Left ventricle myocardium inferior (tissue), 1 donor: ENCODE results near the gene C20orf173. TPM values are rescaled to one million over a fixed set of nuclear protein-coding genes. Genes with fewer than 3 reads are reported as not detected.
"Not testable (repeated sequence)": the region's sequence is repeated elsewhere in the genome, so short reads cannot be mapped to it uniquely, and the experiment has no call there.

Source experiments
- DNase-seq: peaks from one replicate; pipeline ENCODE4 v3.0.0-alpha.2; 2020
- H3K27ac ChIP-seq: fragments of 200-600 bp; replicated peaks from 2 replicates; pipeline ENCODE4 v1.8.0; 2021
- H3K27me3 ChIP-seq: fragments of 200-600 bp; 2 replicates; pipeline ENCODE4 v1.8.0; 2021; ENCODE audit warnings: low read depth
- H3K36me3 ChIP-seq: fragments of 200-600 bp; 2 replicates; pipeline ENCODE4 v1.8.0; 2021
- H3K4me1 ChIP-seq: fragments of 200-600 bp; 2 replicates; pipeline ENCODE4 v1.8.0; 2021
- H3K4me3 ChIP-seq: fragments of 200-600 bp; 2 replicates; pipeline ENCODE4 v1.8.0; 2021; ENCODE audit warnings: mild to moderate bottlenecking, moderate library complexity
- H3K9me3 ChIP-seq: fragments of 200-600 bp; replicated peaks from 2 replicates; pipeline ENCODE4 v1.8.0; 2021
- CTCF ChIP-seq: fragments of 200-600 bp; IDR thresholded peaks from 2 replicates; pipeline ENCODE4 v1.8.0; 2021; ENCODE audit warnings: antibody characterized with exemption, mild to moderate bottlenecking, borderline replicate concordance
- intact Hi-C: fragments of 100-400 bp; cut with micrococcal nuclease; formaldehyde crosslinking; loops from one replicate; pipeline ENCODE4 v1.11.0; 2022
- total RNA-seq: library from RNA; stranded (reverse); fragmentation: NEBNext Ultra II Directional; extraction: Animal tissue kit (Norgen Biotek cat#: 25700); gene quantifications from one replicate; pipeline ENCODE4 v1.2.1, GENCODE V29; 2021
- donor health status: DM: no; HTN: yes; CAD: no; lungs with severe emphysema.

The C20orf173 gene
- total RNA-seq, 1 donor from 2014 or later: not detected

- peaks cover 38% of the 10 kb centered on the region for H3K36me3 ChIP-seq
- intact Hi-C loops: no loop called here
- no peak for DNase-seq
- no peaks in the 10 kb centered on the region for H3K4me1 ChIP-seq
- H3K4me3 ChIP-seq: no peak overlapping the region
- TF ChIP-seq CTCF: no peak
- no peaks in the 10 kb centered on the region for H3K27me3 ChIP-seq
- no peak overlapping the region for H3K27ac ChIP-seq
- no peaks in the 10 kb centered on the region for H3K9me3 ChIP-seq
Measured at GRCh38 chr20:35559042-35559693, 29.7 kb upstream of the C20orf173 start.

DNA sequence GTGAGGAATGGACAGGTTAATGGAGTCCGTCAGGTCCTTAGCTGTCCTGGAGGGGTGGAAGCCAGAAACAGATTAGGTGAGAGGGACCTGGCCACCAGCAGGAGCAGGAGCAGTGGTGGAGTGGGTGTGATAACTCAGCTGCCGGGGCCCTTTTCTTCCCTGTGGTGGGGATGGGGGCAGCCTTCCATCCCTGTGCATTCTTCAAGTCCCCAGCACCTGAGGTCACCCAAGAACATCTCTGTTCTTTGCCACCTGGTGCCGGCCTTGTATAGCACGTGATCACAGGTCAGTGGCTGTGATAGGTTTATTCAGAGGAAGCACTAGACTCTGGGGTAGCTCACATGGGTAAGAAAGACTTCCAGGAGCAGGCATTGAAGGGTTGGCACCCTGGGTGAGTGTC is 29.0 kb upstream of the C20orf173 start:
- Histone ChIP-seq H3K27me3 (no peaks in the 10 kb centered on the region), H3K4me3 (no peak overlapping the region), H3K9me3 (no peaks in the 10 kb centered on the region), H3K36me3 (peaks cover 44% of the 10 kb centered on the region), H3K27ac (no peak overlapping the region), H3K4me1 (no peaks in the 10 kb centered on the region)
- no peak for DNase-seq
- intact Hi-C loops: no loop called here
- no peak for TF ChIP-seq CTCF

DNA sequence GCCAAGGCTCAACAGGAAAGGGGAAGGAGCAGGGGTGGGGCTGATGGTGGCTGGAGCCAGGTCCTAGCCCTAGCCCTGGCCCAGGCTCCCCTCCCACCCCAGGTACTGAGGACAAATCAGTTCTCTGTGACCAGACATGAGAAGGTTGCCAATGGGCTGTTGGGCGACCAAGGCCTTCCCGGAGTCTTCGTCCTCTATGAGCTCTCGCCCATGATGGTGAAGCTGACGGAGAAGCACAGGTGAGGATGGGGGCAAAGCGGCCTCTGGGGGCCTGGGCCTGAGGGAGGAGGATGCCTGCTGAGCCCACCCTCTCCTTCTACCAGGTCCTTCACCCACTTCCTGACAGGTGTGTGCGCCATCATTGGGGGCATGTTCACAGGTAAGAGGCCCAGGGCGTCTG is 27.4 kb upstream of the C20orf173 start:
- no peak overlapping the region for H3K4me3 ChIP-seq
- DNase-seq: no peak
- intact Hi-C loops: no loop called here
- no peaks in the 10 kb centered on the region for H3K9me3 ChIP-seq
- no peaks in the 10 kb centered on the region for H3K4me1 ChIP-seq
- H3K27ac ChIP-seq: no peak overlapping the region
- peaks cover 49% of the 10 kb centered on the region for H3K36me3 ChIP-seq
- no peak for TF ChIP-seq CTCF
- H3K27me3 ChIP-seq: no peaks in the 10 kb centered on the region

DNA sequence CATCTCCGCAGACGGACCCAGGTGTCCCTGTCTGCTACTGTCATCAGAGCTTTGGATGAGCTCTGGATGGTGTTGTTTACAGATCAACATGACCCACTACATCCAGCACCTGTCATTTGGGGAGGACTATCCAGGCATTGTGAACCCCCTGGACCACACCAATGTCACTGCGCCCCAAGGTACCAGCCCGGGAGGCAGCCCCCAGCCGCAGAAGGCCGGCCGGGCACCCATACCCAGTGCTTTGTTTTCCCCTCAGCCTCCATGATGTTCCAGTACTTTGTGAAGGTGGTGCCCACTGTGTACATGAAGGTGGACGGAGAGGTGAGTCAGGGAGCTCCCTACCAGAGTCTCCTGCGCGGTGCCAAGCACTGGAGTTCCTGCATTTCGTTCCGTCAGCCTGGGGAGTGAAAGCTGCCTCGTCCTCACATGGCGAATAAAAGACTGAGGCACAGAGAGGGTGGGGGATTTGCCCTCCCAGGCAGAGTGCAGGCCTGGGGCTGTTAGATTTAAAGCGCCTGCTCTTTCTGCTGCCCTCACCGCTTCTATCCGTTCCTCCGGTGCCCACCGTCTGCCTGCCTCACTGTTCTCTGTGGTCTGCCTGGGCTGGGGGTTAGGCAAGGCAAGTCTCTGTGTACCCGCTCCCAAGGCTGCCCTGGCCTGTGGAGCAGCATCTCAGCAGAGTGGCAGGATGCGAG is 26.6 kb upstream of the C20orf173 start:
- peaks cover 57% of the 10 kb centered on the region for H3K36me3 ChIP-seq
- H3K9me3 ChIP-seq: no peaks in the 10 kb centered on the region
- TF ChIP-seq CTCF: no peak
- H3K4me3 ChIP-seq: no peak overlapping the region
- no peak overlapping the region for H3K27ac ChIP-seq
- intact Hi-C loops: no loop called here
- no peaks in the 10 kb centered on the region for H3K4me1 ChIP-seq
- no peaks in the 10 kb centered on the region for H3K27me3 ChIP-seq
- no peak for DNase-seq

DNA sequence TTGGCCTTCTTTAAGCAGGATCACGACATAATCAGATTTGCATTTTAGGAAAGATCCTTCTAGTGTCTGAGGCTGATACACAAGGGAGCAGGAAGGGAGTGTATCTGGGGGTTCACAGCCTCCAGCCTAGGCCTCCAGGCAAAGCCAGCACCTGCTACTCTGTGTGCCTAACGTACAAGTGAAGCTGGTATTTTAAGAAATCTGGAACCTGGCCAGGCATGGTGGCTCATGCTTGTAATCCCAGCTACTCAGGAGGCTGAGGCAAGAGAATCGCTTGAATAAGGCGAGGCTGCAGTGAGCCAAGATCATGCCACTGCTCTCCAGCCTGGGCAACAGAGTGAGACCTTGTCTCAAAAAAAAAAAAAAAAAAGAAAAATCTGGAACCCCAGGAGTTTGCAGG is 26.0 kb upstream of the C20orf173 start:
- peaks cover 63% of the 10 kb centered on the region for H3K36me3 ChIP-seq
- intact Hi-C loops, H3K27me3 ChIP-seq, H3K4me3 ChIP-seq, H3K9me3 ChIP-seq, DNase-seq, H3K4me1 ChIP-seq, H3K27ac ChIP-seq: not testable (repeated sequence)

DNA sequence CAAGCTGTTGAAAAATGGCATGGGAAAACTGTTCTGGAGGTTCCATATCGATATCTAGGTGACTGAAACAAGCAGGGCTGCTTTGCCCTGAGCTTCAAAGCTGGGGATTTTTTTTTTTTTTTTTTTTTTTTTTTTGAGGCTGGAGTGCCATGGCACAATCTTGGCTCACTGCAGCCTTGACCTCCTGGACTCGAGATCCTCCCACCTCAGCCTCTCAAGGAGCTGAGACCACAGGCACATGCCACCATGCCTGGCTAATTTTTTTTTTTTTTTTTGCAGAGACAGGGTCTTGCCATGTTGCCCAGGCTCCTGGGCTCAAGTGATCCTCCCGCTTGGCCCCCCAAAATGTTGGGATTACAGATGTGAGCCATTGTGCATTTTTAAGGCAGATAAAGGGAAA is 23.5 kb upstream of the C20orf173 start:
- H3K4me3 ChIP-seq: no peak overlapping the region
- no peaks in the 10 kb centered on the region for H3K27me3 ChIP-seq
- TF ChIP-seq CTCF: no peak
- no peak for DNase-seq
- peaks cover 86% of the 10 kb centered on the region for H3K36me3 ChIP-seq
- no peaks in the 10 kb centered on the region for H3K4me1 ChIP-seq
- H3K27ac ChIP-seq: no peak overlapping the region
- intact Hi-C loops: no loop called here
- H3K9me3 ChIP-seq: no peaks in the 10 kb centered on the region
